ENCODE measurements around the gene SGMS1. TPM values are rescaled to one million over a fixed set of nuclear protein-coding genes. Genes with fewer than 3 reads are reported as not detected.
"Not testable (repeated sequence)": the region's sequence is repeated elsewhere in the genome, so short reads cannot be mapped to it uniquely, and the experiment has no call there.

The SGMS1 gene
- total RNA-seq, 1 donor from 2014 or later = 9.2 TPM

DNA sequence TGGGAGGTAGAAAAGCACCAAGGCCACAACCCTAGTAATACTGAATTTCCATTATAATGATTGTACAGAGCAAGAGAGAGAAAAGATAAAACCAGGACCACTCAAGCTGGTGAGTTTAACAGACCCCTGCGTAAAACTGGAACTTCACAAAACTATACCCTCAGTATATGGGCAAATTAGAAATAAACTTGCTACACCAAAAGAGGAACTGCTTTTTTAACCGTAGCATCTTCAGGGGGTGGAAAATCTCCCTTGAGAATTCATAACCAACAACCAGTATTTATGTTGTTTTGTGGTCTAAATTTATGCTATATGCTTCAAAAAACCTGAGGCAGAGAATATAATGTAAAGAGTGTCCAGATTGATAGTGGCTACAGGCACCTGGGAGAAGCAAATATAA, 171.2 kb downstream of the SGMS1 start:
- H3K9me3 ChIP-seq (ENCODE audit: low read depth) = no peaks in the 10 kb centered on the region
- H3F3A ChIP-seq (ENCODE audit: low read depth) = no peaks in the 10 kb centered on the region
- no peak overlapping the region for H3K9ac ChIP-seq
- no peaks in the 10 kb centered on the region for H4K20me1 ChIP-seq (ENCODE audit: low read depth)
- H2AFZ ChIP-seq (replicated peaks) = no peak overlapping the region
- no peak overlapping the region for H3K27ac ChIP-seq
- H3K4me1 Mint-ChIP-seq = peaks cover 11% of the 10 kb centered on the region
- H3K36me3 ChIP-seq = no peaks in the 10 kb centered on the region
- no peak overlapping the region for H3K4me2 ChIP-seq
- H3K27me3 Mint-ChIP-seq (ENCODE audit: insufficient read depth, low read depth) = no peaks in the 10 kb centered on the region
- no peaks in the 10 kb centered on the region for H3K79me2 ChIP-seq (ENCODE audit: low read depth)
- no peaks in the 10 kb centered on the region for H3K9me3 Mint-ChIP-seq
- TF ChIP-seq EZH2phosphoT487 (IDR thresholded peaks at IDR 0.05) = no peak
- no peaks in the 10 kb centered on the region for H3K36me3 Mint-ChIP-seq
- H3K4me3 Mint-ChIP-seq = no peak overlapping the region
- no peak overlapping the region for H3K4me3 ChIP-seq
- H3K4me1 ChIP-seq = peaks cover 8% of the 10 kb centered on the region
- DNase-seq (ENCODE audit: low spot score) = no peak
- no peaks in the 10 kb centered on the region for H3K27me3 ChIP-seq
- no peak overlapping the region for H3K27ac Mint-ChIP-seq

DNA sequence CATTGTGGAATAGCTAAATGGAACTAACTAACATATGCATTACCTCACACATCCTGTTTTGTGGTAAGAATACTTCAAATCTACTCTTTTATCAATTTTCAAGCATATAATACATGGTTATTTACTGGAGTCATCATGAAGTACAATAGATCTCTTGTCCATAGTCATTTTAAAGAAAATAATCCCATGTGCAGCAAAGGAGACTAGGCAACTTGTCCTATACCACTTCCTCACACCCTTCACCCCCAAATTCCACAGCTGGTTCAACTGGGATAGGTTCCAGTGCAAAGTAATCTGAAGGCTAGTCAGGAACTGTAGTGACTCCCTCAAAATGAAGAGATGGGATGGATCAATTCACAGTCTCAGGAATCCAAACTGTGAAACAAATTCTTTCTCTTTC, 176.1 kb downstream of the SGMS1 start:
- H3K4me1 ChIP-seq = no peaks in the 10 kb centered on the region
- DNase-seq (ENCODE audit: low spot score) = no peak
- H3K4me3 ChIP-seq = no peak overlapping the region
- Mint-ChIP-seq H3K9me3 (peaks cover 2% of the 10 kb centered on the region), H3K4me1 (peaks cover 4% of the 10 kb centered on the region), H3K36me3 (peaks cover 5% of the 10 kb centered on the region), H3K4me3 (no peak overlapping the region), H3K27ac (no peak overlapping the region), H3K27me3 (ENCODE audit: insufficient read depth, low read depth) (no peaks in the 10 kb centered on the region)
- H3K79me2 ChIP-seq (ENCODE audit: low read depth) = no peaks in the 10 kb centered on the region
- H3F3A ChIP-seq (ENCODE audit: low read depth) = no peaks in the 10 kb centered on the region
- no peak overlapping the region for H3K9ac ChIP-seq
- TF ChIP-seq EZH2 (IDR thresholded peaks at IDR 0.05) (no peak), EZH2phosphoT487 (IDR thresholded peaks at IDR 0.05) (no peak)
- TF ChIP-seq, protein P1, sequence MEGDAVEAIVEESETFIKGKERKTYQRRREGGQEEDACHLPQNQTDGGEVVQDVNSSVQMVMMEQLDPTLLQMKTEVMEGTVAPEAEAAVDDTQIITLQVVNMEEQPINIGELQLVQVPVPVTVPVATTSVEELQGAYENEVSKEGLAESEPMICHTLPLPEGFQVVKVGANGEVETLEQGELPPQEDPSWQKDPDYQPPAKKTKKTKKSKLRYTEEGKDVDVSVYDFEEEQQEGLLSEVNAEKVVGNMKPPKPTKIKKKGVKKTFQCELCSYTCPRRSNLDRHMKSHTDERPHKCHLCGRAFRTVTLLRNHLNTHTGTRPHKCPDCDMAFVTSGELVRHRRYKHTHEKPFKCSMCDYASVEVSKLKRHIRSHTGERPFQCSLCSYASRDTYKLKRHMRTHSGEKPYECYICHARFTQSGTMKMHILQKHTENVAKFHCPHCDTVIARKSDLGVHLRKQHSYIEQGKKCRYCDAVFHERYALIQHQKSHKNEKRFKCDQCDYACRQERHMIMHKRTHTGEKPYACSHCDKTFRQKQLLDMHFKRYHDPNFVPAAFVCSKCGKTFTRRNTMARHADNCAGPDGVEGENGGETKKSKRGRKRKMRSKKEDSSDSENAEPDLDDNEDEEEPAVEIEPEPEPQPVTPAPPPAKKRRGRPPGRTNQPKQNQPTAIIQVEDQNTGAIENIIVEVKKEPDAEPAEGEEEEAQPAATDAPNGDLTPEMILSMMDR (IDR thresholded peaks at IDR 0.05) = no peak
- H3K27ac ChIP-seq = no peak overlapping the region
- H3K36me3 ChIP-seq = peaks cover 7% of the 10 kb centered on the region
- H2AFZ ChIP-seq (replicated peaks) = no peak overlapping the region
- H3K4me2 ChIP-seq = no peak overlapping the region
- H3K27me3 ChIP-seq = no peaks in the 10 kb centered on the region
- no peaks in the 10 kb centered on the region for H4K20me1 ChIP-seq (ENCODE audit: low read depth)
- peaks cover 6% of the 10 kb centered on the region for H3K9me3 ChIP-seq (ENCODE audit: low read depth)

DNA sequence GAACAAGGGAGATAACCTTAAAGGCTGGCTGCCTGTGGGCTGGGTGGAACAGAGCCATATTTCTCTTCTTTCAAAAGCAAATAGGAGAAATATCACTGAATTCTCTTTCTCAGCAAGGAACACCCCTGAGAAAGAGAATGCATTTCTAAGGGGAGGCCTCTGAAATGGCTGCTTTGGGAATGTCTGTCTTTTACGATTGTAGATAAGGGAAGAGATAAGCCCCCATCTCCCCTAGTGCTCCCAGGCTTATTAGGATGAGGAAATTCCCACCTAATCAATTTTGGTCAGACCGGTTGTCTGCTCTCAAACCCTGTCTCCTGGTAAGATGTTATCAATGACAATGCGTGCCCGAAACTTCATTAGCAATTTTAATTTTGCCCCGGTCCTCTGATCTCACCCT, 178.0 kb downstream of the SGMS1 start:
- H3K27me3 Mint-ChIP-seq (ENCODE audit: insufficient read depth, low read depth); H2AFZ ChIP-seq (replicated peaks); H3K4me3 Mint-ChIP-seq; H3K9ac ChIP-seq; H3K27me3 ChIP-seq; H3K9me3 ChIP-seq (ENCODE audit: low read depth); H3K4me1 ChIP-seq; H3K27ac Mint-ChIP-seq; H3K4me2 ChIP-seq; H3K36me3 Mint-ChIP-seq; H3K27ac ChIP-seq; H4K20me1 ChIP-seq (ENCODE audit: low read depth); H3K4me3 ChIP-seq; H3K79me2 ChIP-seq (ENCODE audit: low read depth); H3K36me3 ChIP-seq; H3F3A ChIP-seq (ENCODE audit: low read depth); H3K9me3 Mint-ChIP-seq; H3K4me1 Mint-ChIP-seq; DNase-seq (ENCODE audit: low spot score): not testable (repeated sequence)

DNA sequence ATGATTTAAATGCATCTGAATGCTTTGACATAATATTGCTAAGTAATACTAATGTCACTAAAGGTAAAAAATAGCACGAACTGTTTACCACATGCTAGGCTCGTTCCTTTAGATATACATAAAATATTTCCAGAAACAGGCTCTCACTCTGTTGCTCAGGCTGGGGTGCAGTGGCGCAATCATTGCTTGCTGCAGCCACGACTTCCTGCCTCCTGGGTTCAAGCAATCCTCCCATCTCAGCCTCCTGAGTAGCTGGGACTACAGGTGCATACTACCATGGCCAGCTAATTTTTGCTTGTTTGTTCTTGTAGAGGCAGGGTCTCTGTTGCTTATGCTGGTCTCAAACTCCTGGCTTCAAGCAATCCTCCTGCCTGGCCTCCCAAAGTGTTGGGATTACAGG, 183.3 kb downstream of the SGMS1 start:
- H3F3A ChIP-seq (ENCODE audit: low read depth) = peaks cover 5% of the 10 kb centered on the region
- no peak overlapping the region for H3K27ac Mint-ChIP-seq
- H3K4me3 Mint-ChIP-seq = no peak overlapping the region
- H3K36me3 ChIP-seq = no peaks in the 10 kb centered on the region
- no peak overlapping the region for H3K27ac ChIP-seq
- H3K4me2 ChIP-seq = no peak overlapping the region
- no peaks in the 10 kb centered on the region for H3K79me2 ChIP-seq (ENCODE audit: low read depth)
- peaks cover 12% of the 10 kb centered on the region for H3K4me1 ChIP-seq
- TF ChIP-seq EZH2phosphoT487 (IDR thresholded peaks at IDR 0.05) = no peak
- TF ChIP-seq EZH2 (IDR thresholded peaks at IDR 0.05) = no peak
- TF ChIP-seq, protein P1 (IDR thresholded peaks at IDR 0.05) = no peak
- H3K36me3 Mint-ChIP-seq = no peaks in the 10 kb centered on the region
- H3K9ac ChIP-seq = no peak overlapping the region
- no peaks in the 10 kb centered on the region for H4K20me1 ChIP-seq (ENCODE audit: low read depth)
- H3K4me1 Mint-ChIP-seq = peaks cover 5% of the 10 kb centered on the region
- no peak for DNase-seq (ENCODE audit: low spot score)
- no peaks in the 10 kb centered on the region for H3K27me3 ChIP-seq
- H3K27me3 Mint-ChIP-seq (ENCODE audit: insufficient read depth, low read depth) = no peaks in the 10 kb centered on the region
- no peak overlapping the region for H2AFZ ChIP-seq (replicated peaks)
- no peak overlapping the region for H3K4me3 ChIP-seq
- H3K9me3 Mint-ChIP-seq = no peaks in the 10 kb centered on the region
- no peaks in the 10 kb centered on the region for H3K9me3 ChIP-seq (ENCODE audit: low read depth)

Data from neural progenitor cell (in vitro differentiated cells).